Neural crest cell (in vitro differentiated cells): ENCODE results near the gene RAB1B. TPM values are rescaled to one million over a fixed set of nuclear protein-coding genes. Genes with fewer than 3 reads are reported as not detected.
"Not testable (repeated sequence)": the region's sequence is repeated elsewhere in the genome, so short reads cannot be mapped to it uniquely, and the experiment has no call there.

Experiments
- DNase-seq: peaks from one replicate; pipeline ENCODE4 v3.0.0; 2021; ENCODE audit warnings: low read depth, mixed read lengths, low spot score
- H3K27ac Mint-ChIP-seq: one replicate; pipeline ENCODE4 v1.8.0; 2021; ENCODE audit warnings: mild to moderate bottlenecking, mixed read lengths; ENCODE audit not compliant: unreplicated experiment
- H3K27me3 Mint-ChIP-seq: 2 replicates; pipeline ENCODE4 v1.8.0; 2021; ENCODE audit warnings: low read depth, mild to moderate bottlenecking, mixed read lengths
- H3K36me3 Mint-ChIP-seq: 2 replicates; pipeline ENCODE4 v1.8.0; 2021; ENCODE audit warnings: low read depth, mild to moderate bottlenecking, mixed read lengths
- H3K4me1 Mint-ChIP-seq: 2 replicates; pipeline ENCODE4 v1.8.0; 2021; ENCODE audit warnings: mixed read lengths
- H3K4me3 Mint-ChIP-seq: one replicate; pipeline ENCODE4 v1.8.0; 2021; ENCODE audit warnings: mild to moderate bottlenecking, mixed read lengths
- H3K9me3 Mint-ChIP-seq: 2 replicates; pipeline ENCODE4 v1.8.0; 2021; ENCODE audit warnings: mixed read lengths
- CTCF ChIP-seq: fragments of 200-600 bp; sonication (generic); conservative IDR thresholded peaks from 2 replicates; pipeline ENCODE4 v1.5.0; 2021; ENCODE audit warnings: antibody characterized with exemption, mild to moderate bottlenecking
- total RNA-seq: library from RNA; stranded (reverse); gene quantifications from 2 replicates; pipeline ENCODE4 v1.2.1, GENCODE V29; 2021

RAB1B gene
- total RNA-seq, 1 donor from 2014 or later: 116 TPM

- H3K27me3 Mint-ChIP-seq: no peaks in the 10 kb centered on the region
- no peaks in the 10 kb centered on the region for H3K36me3 Mint-ChIP-seq
- H3K9me3 Mint-ChIP-seq: no peaks in the 10 kb centered on the region
- DNase-seq: no peak
- no peak for TF ChIP-seq CTCF
- H3K27ac Mint-ChIP-seq: no peak overlapping the region
- no peak overlapping the region for H3K4me3 Mint-ChIP-seq
- no peaks in the 10 kb centered on the region for H3K4me1 Mint-ChIP-seq
These were observed 20.6 kb upstream of the RAB1B start for GRCh38 chr11:66247801-66248200.

- Mint-ChIP-seq H3K36me3 (no peaks in the 10 kb centered on the region), H3K27ac (no peak overlapping the region), H3K4me3 (no peak overlapping the region), H3K4me1 (peaks cover 4% of the 10 kb centered on the region), H3K27me3 (no peaks in the 10 kb centered on the region), H3K9me3 (no peaks in the 10 kb centered on the region)
- TF ChIP-seq CTCF: no peak
- no peak for DNase-seq
These were observed 19.5 kb upstream of the RAB1B start for GRCh38 chr11:66248903-66249302.

GRCh38 chr11:66251809-66252208, 16.6 kb upstream of the RAB1B start:
- peaks cover 7% of the 10 kb centered on the region for H3K4me1 Mint-ChIP-seq
- H3K4me3 Mint-ChIP-seq: peak overlapping the region; percentile 7
- H3K36me3 Mint-ChIP-seq: no peaks in the 10 kb centered on the region
- TF ChIP-seq CTCF: no peak
- no peaks in the 10 kb centered on the region for H3K9me3 Mint-ChIP-seq
- H3K27ac Mint-ChIP-seq: no peak overlapping the region
- DNase-seq: no peak
- peaks cover 2% of the 10 kb centered on the region for H3K27me3 Mint-ChIP-seq

GRCh38 chr11:66253081-66253480, 15.4 kb upstream of the RAB1B start:
- H3K4me3 Mint-ChIP-seq: peak overlapping the region; percentile 44
- DNase-seq, H3K36me3 Mint-ChIP-seq, H3K9me3 Mint-ChIP-seq, H3K27me3 Mint-ChIP-seq: not testable (repeated sequence)
- H3K27ac Mint-ChIP-seq: peak overlapping the region; percentile 81
- peaks cover 11% of the 10 kb centered on the region for H3K4me1 Mint-ChIP-seq

GRCh38 chr11:66258473-66258893, 10.0 kb upstream of the RAB1B start:
- no peak overlapping the region for H3K27ac Mint-ChIP-seq
- peaks cover 2% of the 10 kb centered on the region for H3K27me3 Mint-ChIP-seq
- no peaks in the 10 kb centered on the region for H3K9me3 Mint-ChIP-seq
- peaks cover 22% of the 10 kb centered on the region for H3K4me1 Mint-ChIP-seq
- no peak for DNase-seq
- peaks cover 7% of the 10 kb centered on the region for H3K36me3 Mint-ChIP-seq
- peak overlapping the region; percentile 95 for H3K4me3 Mint-ChIP-seq
- no peak for TF ChIP-seq CTCF

- H3K27ac Mint-ChIP-seq: no peak overlapping the region
- peak overlapping the region; percentile 95 for H3K4me3 Mint-ChIP-seq
- peaks cover 2% of the 10 kb centered on the region for H3K27me3 Mint-ChIP-seq
These were observed 9.2 kb upstream of the RAB1B start for GRCh38 chr11:66259225-66259624.

More at GRCh38 chr11:66259225-66259624, 9.2 kb upstream of the RAB1B start:
- no peak for DNase-seq
- Mint-ChIP-seq H3K4me1 (peaks cover 20% of the 10 kb centered on the region), H3K9me3 (no peaks in the 10 kb centered on the region), H3K36me3 (peaks cover 7% of the 10 kb centered on the region)
- no peak for TF ChIP-seq CTCF
